Memory B cell (primary cell): Measurements from ENCODE around the gene KIAA2012.
A peak's percentile ranks its signal among the peaks of the same experiment; 100 is the strongest.

Experiments used
- ATAC-seq: fragments of 150-1000 bp; cut with Tn5 transposase; 2 replicates; pipeline ENCODE4 v1.10.0; 2021; ENCODE audit warnings: low read depth, mild to moderate bottlenecking, moderate library complexity
- DNase-seq, 2 donors: peaks; one replicate each; pipeline ENCODE4 v3.0.0; 2022; ENCODE audit warnings: low spot score in 2 of 2
- H3K27ac Mint-ChIP-seq: one replicate; pipeline ENCODE4 v1.8.0; 2022; ENCODE audit warnings: mild to moderate bottlenecking, moderate library complexity, mixed read lengths
- H3K27me3 Mint-ChIP-seq: one replicate; pipeline ENCODE4 v1.8.0; 2022; ENCODE audit warnings: mixed read lengths
- H3K36me3 Mint-ChIP-seq: one replicate; pipeline ENCODE4 v1.8.0; 2022; ENCODE audit warnings: mild to moderate bottlenecking, mixed read lengths
- H3K4me1 Mint-ChIP-seq: one replicate; pipeline ENCODE4 v1.8.0; 2022; ENCODE audit warnings: mixed read lengths
- H3K4me3 Mint-ChIP-seq: one replicate; pipeline ENCODE4 v1.8.0; 2022; ENCODE audit warnings: mild to moderate bottlenecking, moderate library complexity, mixed read lengths
- H3K9me3 Mint-ChIP-seq: one replicate; pipeline ENCODE4 v1.8.0; 2022; ENCODE audit warnings: mixed read lengths

Gene KIAA2012

DNA sequence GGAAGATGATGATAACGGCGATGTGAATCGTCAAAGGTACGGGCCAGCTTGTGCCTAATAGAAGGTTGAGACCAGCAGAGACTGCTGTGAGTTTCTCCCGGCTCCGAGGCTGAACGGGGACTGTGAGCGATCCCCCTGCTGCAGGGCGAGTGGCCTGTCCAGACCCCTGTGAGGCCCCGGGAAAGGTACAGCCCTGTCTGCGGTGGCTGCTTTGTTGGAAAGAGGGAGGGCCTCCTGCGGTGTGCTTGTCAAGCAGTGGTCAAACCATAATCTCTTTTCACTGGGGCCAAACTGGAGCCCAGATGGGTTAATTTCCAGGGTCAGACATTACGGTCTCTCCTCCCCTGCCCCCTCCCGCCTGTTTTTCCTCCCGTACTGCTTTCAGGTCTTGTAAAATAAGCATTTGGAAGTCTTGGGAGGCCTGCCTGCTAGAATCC lies 36.4 kb upstream of the KIAA2012 start:
- no peak for DNase-seq
- H3K27me3 Mint-ChIP-seq, result peaks cover 12% of the 10 kb centered on the region
- H3K27ac Mint-ChIP-seq, result no peak overlapping the region

DNA sequence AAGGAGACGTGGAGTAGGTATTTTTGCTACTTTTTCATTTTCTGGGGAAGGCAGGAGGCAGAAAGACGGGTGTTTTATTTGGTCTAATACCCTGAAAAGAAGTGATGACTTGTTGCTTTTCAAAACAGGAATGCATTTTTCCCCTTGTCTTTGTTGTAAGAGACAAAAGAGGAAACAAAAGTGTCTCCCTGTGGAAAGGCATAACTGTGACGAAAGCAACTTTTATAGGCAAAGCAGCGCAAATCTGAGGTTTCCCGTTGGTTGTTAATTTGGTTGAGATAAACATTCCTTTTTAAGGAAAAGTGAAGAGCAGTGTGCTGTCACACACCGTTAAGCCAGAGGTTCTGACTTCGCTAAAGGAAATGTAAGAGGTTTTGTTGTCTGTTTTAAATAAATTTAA lies 36.0 kb upstream of the KIAA2012 start:
- ATAC-seq, result no peak
- H3K9me3 Mint-ChIP-seq, result no peaks in the 10 kb centered on the region
- H3K27me3 Mint-ChIP-seq, result peaks cover 15% of the 10 kb centered on the region
- no peak overlapping the region for H3K4me3 Mint-ChIP-seq
- no peak for DNase-seq
- peaks cover 7% of the 10 kb centered on the region for H3K4me1 Mint-ChIP-seq
- H3K27ac Mint-ChIP-seq, result no peak overlapping the region
- no peaks in the 10 kb centered on the region for H3K36me3 Mint-ChIP-seq

More for the DNA sequence above, 36.4 kb upstream of the KIAA2012 start:
- no peaks in the 10 kb centered on the region for H3K36me3 Mint-ChIP-seq
- peaks cover 7% of the 10 kb centered on the region for H3K4me1 Mint-ChIP-seq
- H3K9me3 Mint-ChIP-seq, result no peaks in the 10 kb centered on the region
- ATAC-seq, result no peak
- no peak overlapping the region for H3K4me3 Mint-ChIP-seq

- no peaks in the 10 kb centered on the region for H3K9me3 Mint-ChIP-seq
- H3K27ac Mint-ChIP-seq, result no peak overlapping the region
- peaks cover 15% of the 10 kb centered on the region for H3K27me3 Mint-ChIP-seq
- H3K4me1 Mint-ChIP-seq, result peaks cover 3% of the 10 kb centered on the region
- no peak for DNase-seq
- no peak overlapping the region for H3K4me3 Mint-ChIP-seq
- ATAC-seq, result no peak
- no peaks in the 10 kb centered on the region for H3K36me3 Mint-ChIP-seq
These were observed 34.4 kb upstream of the KIAA2012 start for GRCh38 chr2:202038471-202039277.

DNA sequence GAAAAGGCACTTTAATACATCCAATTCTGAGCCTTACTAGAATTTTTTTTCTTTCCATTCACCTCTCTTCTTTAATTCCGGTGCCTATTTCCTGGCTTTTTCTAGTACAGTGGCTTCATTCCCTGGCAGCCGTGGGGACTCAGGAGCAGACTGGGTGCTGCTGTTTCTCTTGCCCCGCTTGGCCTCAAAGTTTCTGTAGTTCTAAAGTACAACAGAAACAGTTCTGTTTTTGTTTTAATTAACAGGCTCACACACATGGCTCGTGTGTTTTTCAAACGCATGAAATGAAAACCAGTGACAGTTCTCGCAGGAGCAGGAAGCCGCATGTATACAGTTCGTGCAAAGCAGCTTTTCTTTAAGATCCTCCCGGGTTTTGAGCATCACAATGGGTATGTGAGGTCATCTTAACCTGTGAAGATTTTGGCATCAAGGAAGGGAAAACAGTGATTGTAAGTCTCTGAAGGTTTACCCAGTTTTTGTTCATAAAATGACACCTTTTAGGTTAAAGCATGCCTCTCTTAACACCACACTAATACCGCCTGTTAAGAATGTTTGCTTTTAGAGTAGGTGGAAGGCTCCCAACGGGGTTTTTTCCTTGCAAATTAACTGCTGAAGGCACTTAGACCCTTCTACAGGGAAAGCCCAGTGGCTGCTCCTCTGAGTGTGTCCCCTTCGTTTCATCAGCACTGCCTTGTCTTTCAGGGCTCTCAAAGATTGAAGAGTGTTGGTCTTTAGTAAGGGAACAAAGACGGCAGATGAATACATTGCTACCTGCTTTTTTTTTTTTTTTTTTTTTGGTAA lies 33.6 kb upstream of the KIAA2012 start:
- Mint-ChIP-seq H3K36me3 (no peaks in the 10 kb centered on the region), H3K27ac (no peak overlapping the region), H3K27me3 (peaks cover 15% of the 10 kb centered on the region), H3K9me3 (no peaks in the 10 kb centered on the region), H3K4me1 (peaks cover 3% of the 10 kb centered on the region), H3K4me3 (no peak overlapping the region)
- ATAC-seq, result no peak
- DNase-seq, result no peak

- no peak overlapping the region for H3K4me3 Mint-ChIP-seq
- H3K27ac Mint-ChIP-seq, result no peak overlapping the region
- no peaks in the 10 kb centered on the region for H3K36me3 Mint-ChIP-seq
- peaks cover 19% of the 10 kb centered on the region for H3K27me3 Mint-ChIP-seq
- ATAC-seq (no peak), DNase-seq (no peak)
- H3K4me1 Mint-ChIP-seq, result no peaks in the 10 kb centered on the region
- no peaks in the 10 kb centered on the region for H3K9me3 Mint-ChIP-seq
These were observed 32.8 kb upstream of the KIAA2012 start for GRCh38 chr2:202040079-202040844.

GRCh38 chr2:202042444-202042843 lies 30.6 kb upstream of the KIAA2012 start:
- H3K9me3 Mint-ChIP-seq, result no peaks in the 10 kb centered on the region
- H3K27me3 Mint-ChIP-seq, result peaks cover 28% of the 10 kb centered on the region
- no peak for ATAC-seq

GRCh38 chr2:202043475-202043874 lies 29.6 kb upstream of the KIAA2012 start:
- Mint-ChIP-seq H3K4me3 (no peak overlapping the region), H3K9me3 (no peaks in the 10 kb centered on the region), H3K27me3 (peaks cover 30% of the 10 kb centered on the region), H3K36me3 (no peaks in the 10 kb centered on the region), H3K27ac (no peak overlapping the region), H3K4me1 (no peaks in the 10 kb centered on the region)
- peak; percentile 48 for ATAC-seq
- no peak for DNase-seq

More at GRCh38 chr2:202042444-202042843, 30.6 kb upstream of the KIAA2012 start:
- no peak overlapping the region for H3K27ac Mint-ChIP-seq
- no peak for DNase-seq
- H3K4me3 Mint-ChIP-seq, result no peak overlapping the region
- H3K4me1 Mint-ChIP-seq, result no peaks in the 10 kb centered on the region
- H3K36me3 Mint-ChIP-seq, result no peaks in the 10 kb centered on the region

DNA sequence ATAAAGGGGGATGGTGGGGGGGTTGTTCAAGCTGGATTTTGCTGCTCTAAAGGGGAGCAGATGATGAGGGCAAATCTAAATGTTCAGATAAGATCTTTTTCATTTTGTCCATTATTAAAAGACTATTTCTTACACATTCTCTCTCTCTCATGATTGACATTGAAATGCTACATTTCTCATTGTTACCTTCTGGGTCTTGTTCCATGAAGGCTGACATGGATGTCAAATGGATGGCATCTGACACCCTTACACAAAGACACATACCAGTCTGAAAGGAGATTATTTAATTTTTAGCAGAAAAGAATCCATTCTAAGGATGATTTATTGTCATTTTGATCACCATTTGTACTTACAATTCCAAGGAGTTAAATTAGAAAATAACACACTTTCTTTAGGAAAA lies 28.3 kb upstream of the KIAA2012 start:
- DNase-seq (no peak), ATAC-seq (no peak)
- Mint-ChIP-seq H3K4me3 (no peak overlapping the region), H3K27me3 (peaks cover 30% of the 10 kb centered on the region), H3K9me3 (no peaks in the 10 kb centered on the region), H3K4me1 (no peaks in the 10 kb centered on the region), H3K27ac (no peak overlapping the region), H3K36me3 (no peaks in the 10 kb centered on the region)

- no peaks in the 10 kb centered on the region for H3K9me3 Mint-ChIP-seq
- H3K4me1 Mint-ChIP-seq, result no peaks in the 10 kb centered on the region
- H3K36me3 Mint-ChIP-seq, result no peaks in the 10 kb centered on the region
- H3K27ac Mint-ChIP-seq, result no peak overlapping the region
- peaks cover 22% of the 10 kb centered on the region for H3K27me3 Mint-ChIP-seq
- DNase-seq (no peak), ATAC-seq (no peak)
- no peak overlapping the region for H3K4me3 Mint-ChIP-seq
These were observed 26.5 kb upstream of the KIAA2012 start for GRCh38 chr2:202046572-202046971.

DNA sequence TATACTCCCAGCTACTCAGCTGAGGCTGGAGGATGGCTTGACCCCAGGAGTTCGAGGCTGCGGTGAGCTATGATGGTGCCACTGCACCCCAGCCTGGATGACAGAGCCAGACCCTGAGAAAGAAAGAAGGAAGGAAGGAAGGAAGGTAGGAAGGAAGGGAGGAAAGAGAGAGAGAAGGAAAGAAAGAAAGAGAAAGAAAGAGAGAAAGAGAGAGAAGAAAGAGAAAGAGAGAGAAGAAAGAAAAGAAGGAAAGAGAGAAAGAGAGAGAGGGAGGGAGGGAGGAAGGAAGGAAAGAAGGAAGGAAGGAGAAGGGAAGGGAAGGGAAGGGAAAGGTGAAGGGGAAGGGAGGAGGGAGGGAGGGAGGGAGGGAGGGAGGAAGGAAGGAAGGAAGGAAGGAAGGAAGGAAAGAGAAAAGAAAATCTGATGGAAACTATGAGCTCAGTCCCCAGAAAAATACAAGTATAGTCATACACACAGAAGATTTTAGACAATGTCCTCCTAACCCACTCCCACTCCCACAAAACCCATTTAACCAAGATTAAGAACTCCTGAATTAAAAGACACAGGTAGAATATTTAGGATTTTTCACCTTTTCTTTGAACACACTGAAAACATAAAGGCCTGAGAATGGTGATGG lies 23.8 kb upstream of the KIAA2012 start:
- Mint-ChIP-seq H3K4me1 (no peaks in the 10 kb centered on the region), H3K4me3 (no peak overlapping the region)
- no peak for ATAC-seq

GRCh38 chr2:202049840-202050239 lies 23.2 kb upstream of the KIAA2012 start:
- no peaks in the 10 kb centered on the region for H3K9me3 Mint-ChIP-seq

More for the DNA sequence above, 23.8 kb upstream of the KIAA2012 start:
- H3K9me3 Mint-ChIP-seq, result no peaks in the 10 kb centered on the region
- no peak for DNase-seq
- no peaks in the 10 kb centered on the region for H3K36me3 Mint-ChIP-seq
- peaks cover 25% of the 10 kb centered on the region for H3K27me3 Mint-ChIP-seq
- no peak overlapping the region for H3K27ac Mint-ChIP-seq

GRCh38 chr2:202050652-202051051 lies 22.4 kb upstream of the KIAA2012 start:
- no peaks in the 10 kb centered on the region for H3K36me3 Mint-ChIP-seq
- ATAC-seq, result no peak
- no peaks in the 10 kb centered on the region for H3K4me1 Mint-ChIP-seq
- DNase-seq, result no peak
- peaks cover 23% of the 10 kb centered on the region for H3K27me3 Mint-ChIP-seq
- no peak overlapping the region for H3K27ac Mint-ChIP-seq
- H3K9me3 Mint-ChIP-seq, result no peaks in the 10 kb centered on the region
- no peak overlapping the region for H3K4me3 Mint-ChIP-seq

More at GRCh38 chr2:202049840-202050239, 23.2 kb upstream of the KIAA2012 start:
- Mint-ChIP-seq H3K4me1 (no peaks in the 10 kb centered on the region), H3K36me3 (no peaks in the 10 kb centered on the region), H3K27ac (no peak overlapping the region), H3K4me3 (no peak overlapping the region), H3K27me3 (peaks cover 22% of the 10 kb centered on the region)
- ATAC-seq (no peak), DNase-seq (no peak)

- H3K27me3 Mint-ChIP-seq, result peaks cover 22% of the 10 kb centered on the region
- H3K36me3 Mint-ChIP-seq, result no peaks in the 10 kb centered on the region
- no peak overlapping the region for H3K4me3 Mint-ChIP-seq
- ATAC-seq (no peak), DNase-seq (no peak)
- H3K27ac Mint-ChIP-seq, result no peak overlapping the region
- no peaks in the 10 kb centered on the region for H3K9me3 Mint-ChIP-seq
- H3K4me1 Mint-ChIP-seq, result no peaks in the 10 kb centered on the region
These were observed 21.4 kb upstream of the KIAA2012 start for GRCh38 chr2:202051499-202052161.
